ENCODE data around the gene ZBTB37. TPM values are rescaled to one million over a fixed set of nuclear protein-coding genes. Genes with fewer than 3 reads are reported as not detected.

Gene ZBTB37
- total RNA-seq, 1 experiment from 2014 or later: 12.0 TPM

- Histone ChIP-seq H2BK15ac (ENCODE audit: low read depth, low read length) (no peak overlapping the region), H2AK5ac (ENCODE audit: insufficient read length, low read length) (no peak overlapping the region), H2AFZ (ENCODE audit: low read length) (no peak overlapping the region), H3K9ac (ENCODE audit: extremely low read depth, insufficient read length, low read length) (no peak overlapping the region), H3K79me1 (ENCODE audit: insufficient read depth, low read depth, low read length, poor library complexity, severe bottlenecking) (no peaks in the 10 kb centered on the region), H4K5ac (ENCODE audit: insufficient read length, low read depth, low read length) (no peak overlapping the region), H4K20me1 (ENCODE audit: control insufficient read depth, insufficient read depth, insufficient read length) (no peaks in the 10 kb centered on the region), H3K18ac (ENCODE audit: insufficient read length, low read depth, low read length) (no peak overlapping the region), H4K8ac (replicated peaks; ENCODE audit: insufficient read length, low read depth, low read length) (no peak overlapping the region), H2BK12ac (ENCODE audit: insufficient read length, low read depth, low read length) (no peak overlapping the region), H3T11ph (ENCODE audit: low read length) (no peak overlapping the region), H2BK120ac (ENCODE audit: low read depth, low read length, poor library complexity, severe bottlenecking) (no peak overlapping the region), H3K14ac (ENCODE audit: insufficient read depth, low read length) (no peak overlapping the region), H3K79me2 (ENCODE audit: insufficient read depth, low read length) (peaks cover 16% of the 10 kb centered on the region; the same call in 1 of the 2 replicates), H3K9me3 (ENCODE audit: control insufficient read depth, low read depth, low read length) (no peaks in the 10 kb centered on the region), H3K4me1 (ENCODE audit: insufficient read depth, low read length) (no peaks in the 10 kb centered on the region), H3K4ac (ENCODE audit: low read depth, low read length) (no peak overlapping the region), H3K27ac (ENCODE audit: insufficient read length, low read depth, low read length) (peak overlapping the region; percentile 48), H3K56ac (ENCODE audit: insufficient read length, low read depth, low read length) (no peak overlapping the region), H2BK5ac (ENCODE audit: insufficient read length, low read length) (no peak overlapping the region), H2BK20ac (ENCODE audit: low read depth, low read length, poor library complexity, severe bottlenecking) (no peak overlapping the region), H3K4me2 (ENCODE audit: insufficient read depth, insufficient read length, low read length) (no peak overlapping the region), H4K91ac (ENCODE audit: insufficient read length, low read depth, low read length) (no peak overlapping the region), H3K23ac (ENCODE audit: insufficient read length, low read depth, low read length) (no peak overlapping the region), H3K23me2 (ENCODE audit: insufficient read length, low read depth, low read length, poor library complexity, severe bottlenecking) (peaks cover 3% of the 10 kb centered on the region), H3K27me3 (ENCODE audit: insufficient read depth, low read length) (no peaks in the 10 kb centered on the region)
- peaks cover 16 to 34% of the 10 kb centered on the region in 2 experiments for H3K4me1 Mint-ChIP-seq
- no peak for TF ChIP-seq CTCF (conservative IDR thresholded peaks at IDR 0.05)
- DNase-seq: no peak
- peak overlapping the region; percentile 52 to 99 (median 77); a peak in 6 of 7 replicates for H3K27ac Mint-ChIP-seq
- H3K27me3 Mint-ChIP-seq (ENCODE audit: low read depth): peaks cover 3% of the 10 kb centered on the region; the same call in 1 of the 2 replicates
- H3K36me3 Mint-ChIP-seq (ENCODE audit: insufficient read depth in 1 of 3, low read depth in 3 of 3): peaks cover 45 to 84% (median 56%) of the 10 kb centered on the region in 3 experiments
- peak overlapping the region; percentile 63 to 98 for H3K4me3 Mint-ChIP-seq
- H3K9me3 Mint-ChIP-seq: peaks cover 0 to 9% of the 10 kb centered on the region in 2 experiments; a peak in 2 of 5 replicates
Measured at GRCh38 chr1:173863224-173864161, 4.7 kb upstream of the ZBTB37 start.
